ENCODE measurements around the gene SLC2A5. TPM values are rescaled to one million over a fixed set of nuclear protein-coding genes. Genes with fewer than 3 reads are reported as not detected.

Gene SLC2A5
- total and polyA plus RNA-seq, 9 of the 15 experiments (the other 6 are each of a cell fraction or from before 2014, with no cell fraction given), result 0.08 TPM; not detected in 8

- TF ChIP-seq, protein P1, sequence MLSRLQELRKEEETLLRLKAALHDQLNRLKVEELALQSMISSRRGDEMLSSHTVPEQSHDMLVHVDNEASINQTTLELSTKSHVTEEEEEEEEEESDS (CRISPR knock-in tag; IDR thresholded peaks at IDR 0.05), result no peak
- TF ChIP-seq, protein P2, sequence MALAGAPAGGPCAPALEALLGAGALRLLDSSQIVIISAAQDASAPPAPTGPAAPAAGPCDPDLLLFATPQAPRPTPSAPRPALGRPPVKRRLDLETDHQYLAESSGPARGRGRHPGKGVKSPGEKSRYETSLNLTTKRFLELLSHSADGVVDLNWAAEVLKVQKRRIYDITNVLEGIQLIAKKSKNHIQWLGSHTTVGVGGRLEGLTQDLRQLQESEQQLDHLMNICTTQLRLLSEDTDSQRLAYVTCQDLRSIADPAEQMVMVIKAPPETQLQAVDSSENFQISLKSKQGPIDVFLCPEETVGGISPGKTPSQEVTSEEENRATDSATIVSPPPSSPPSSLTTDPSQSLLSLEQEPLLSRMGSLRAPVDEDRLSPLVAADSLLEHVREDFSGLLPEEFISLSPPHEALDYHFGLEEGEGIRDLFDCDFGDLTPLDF (CRISPR knock-in tag; IDR thresholded peaks at IDR 0.05), result no peak
- TF ChIP-seq ZNF41 (CRISPR knock-in tag; conservative IDR thresholded peaks at IDR 0.05) (no peak), ZNF586 (CRISPR knock-in tag; conservative IDR thresholded peaks at IDR 0.05) (no peak), SMAD3 (CRISPR knock-in tag; conservative IDR thresholded peaks at IDR 0.05) (no peak), DACH1 (IDR thresholded peaks at IDR 0.05; ENCODE audit: partially characterized antibody) (no peak), PRMT5 (CRISPR knock-in tag; IDR thresholded peaks at IDR 0.05) (no peak), PHB (CRISPR knock-in tag; IDR thresholded peaks at IDR 0.05) (no peak)
These were observed 19.4 kb upstream of the SLC2A5 start (continued) for GRCh38 chr1:9088807-9089206.

DNA sequence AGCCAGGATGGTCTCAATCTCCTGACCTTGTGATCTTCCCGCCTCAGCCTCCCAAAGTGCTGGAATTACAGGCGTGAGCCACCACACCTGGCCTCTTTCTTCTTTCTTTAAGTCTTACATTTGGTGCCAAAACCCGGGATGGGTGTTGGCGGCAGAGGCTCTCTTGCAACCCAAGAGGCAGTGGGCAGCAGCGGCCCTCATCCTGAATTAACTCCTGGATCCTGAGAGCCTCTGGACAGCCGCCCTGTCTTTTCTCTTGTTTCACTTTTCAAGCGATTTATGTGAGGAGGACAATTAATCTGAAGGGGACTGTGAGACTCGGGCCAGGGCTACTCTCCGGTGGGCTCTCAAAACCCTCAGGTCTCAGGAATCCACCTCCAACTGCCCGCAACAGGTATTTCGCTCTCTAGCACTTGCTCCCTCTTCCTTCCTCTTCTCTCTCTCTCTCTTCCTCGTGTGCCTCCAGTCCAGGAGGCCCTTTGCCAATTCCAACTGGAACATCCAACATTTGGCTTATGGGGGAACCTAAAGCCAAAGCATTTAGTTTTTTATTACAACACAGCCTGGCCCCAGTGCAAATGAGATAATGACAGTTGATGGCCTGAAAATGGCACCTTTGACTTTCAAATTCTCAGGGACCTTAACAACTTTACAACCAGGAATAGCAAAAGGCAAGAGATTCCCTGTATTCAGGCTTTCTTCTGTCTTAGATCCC lies 18.1 kb upstream of the SLC2A5 start:
- Histone ChIP-seq H3K36me3 (ENCODE audit: control insufficient read depth, insufficient read depth, low read length) (no peaks in the 10 kb centered on the region), H3K79me2 (ENCODE audit: control insufficient read depth, insufficient read depth, low read length) (no peaks in the 10 kb centered on the region), H2AFZ (ENCODE audit: low read depth, low read length) (no peak overlapping the region), H3K27ac (ENCODE audit: extremely low read depth, low read depth, low read length) (no peak overlapping the region), H3K27me3 (ENCODE audit: control insufficient read depth in 2 of 2, insufficient read depth in 2 of 2, low read length in 2 of 2) (peaks cover 58 to 60% of the 10 kb centered on the region in 2 experiments; a peak in 4 of 5 replicates), H3K9me3 (replicated peaks; ENCODE audit: control insufficient read depth, insufficient read depth, low read depth, low read length) (no peaks in the 10 kb centered on the region), H3K9me1 (ENCODE audit: control insufficient read depth, insufficient read depth, low read length) (no peaks in the 10 kb centered on the region), H3K9ac (ENCODE audit: insufficient read depth in 1 of 2, low read depth in 2 of 2, low read length in 2 of 2) (no peak overlapping the region), H3K4me2 (ENCODE audit: insufficient read depth, low read length) (no peak overlapping the region), H3K4me1 (replicated peaks in 1 of 2; ENCODE audit: control insufficient read depth in 2 of 2, insufficient read depth in 2 of 2, low read length in 2 of 2) (no peaks in the 10 kb centered on the region), H4K20me1 (replicated peaks; ENCODE audit: control insufficient read depth, insufficient read depth, low read length) (no peaks in the 10 kb centered on the region), H3K4me3 (no peak overlapping the region)
- intact Hi-C loops (cut with micrococcal nuclease) (no loop called here), in situ Hi-C loops (cut with MboI) (no loop called here)
- DNase-seq (ENCODE audit: extremely low read depth in 1 of 4, low spot score in 3 of 4) (no peak), FAIRE-seq (no peak), ATAC-seq (no peak)
- ChIA-PET CTCF (ENCODE audit: low intra/inter-chr PET ratio) (no interaction called here), POLR2A (no interaction called here)
- BruUV-seq (replicated peaks), result no TSS peak
- under 1% methylated on average over 10 of the region's 12 CpGs for WGBS (ENCODE audit: insufficient coverage, low coverage, missing lambda C conversion rate)
- TF ChIP-seq NFYB (IDR thresholded peaks at IDR 0.05; ENCODE audit: extremely low read depth, insufficient read length) (no peak), DIDO1 (tag; IDR thresholded peaks at IDR 0.05; ENCODE audit: low read depth) (no peak), ETS2 (tag; IDR thresholded peaks at IDR 0.05; ENCODE audit: borderline replicate concordance, poor library complexity, severe bottlenecking) (no peak)
